ENCODE results near the gene MRPL17. TPM values are rescaled to one million over a fixed set of nuclear protein-coding genes. Genes with fewer than 3 reads are reported as not detected.

Gene MRPL17
- polyA plus RNA-seq, 1 donor (not counting 4 experiments of a cell fraction or from before 2014, with no cell fraction given): 96.3 TPM

- Histone ChIP-seq H3K4me1 (ENCODE audit: control insufficient read depth, extremely low read depth, insufficient read depth, low read length) (no peaks in the 10 kb centered on the region), H3K36me3 (ENCODE audit: control insufficient read depth in 2 of 2, extremely low read depth in 1 of 2, insufficient read depth in 2 of 2, low read length in 2 of 2) (no peaks in the 10 kb centered on the region), H3K27ac (ENCODE audit: control insufficient read depth, insufficient read depth, low read length) (no peak overlapping the region), H4K20me1 (ENCODE audit: control insufficient read depth, extremely low read depth, insufficient read depth, low read length) (no peaks in the 10 kb centered on the region), H3K79me2 (ENCODE audit: control insufficient read depth, insufficient read depth, low read length) (no peaks in the 10 kb centered on the region), H3K9ac (ENCODE audit: control insufficient read depth, extremely low read depth, insufficient read depth, low read length) (no peak overlapping the region), H3K4me3 (ENCODE audit: control insufficient read depth in 2 of 3, extremely low read depth in 1 of 3, insufficient read depth in 2 of 3, low read depth in 1 of 3, low read length in 3 of 3) (no peak overlapping the region), H3K4me2 (ENCODE audit: control insufficient read depth, extremely low read depth, insufficient read depth, low read depth, low read length) (no peak overlapping the region), H3K27me3 (ENCODE audit: control insufficient read depth, extremely low read depth, insufficient read depth, low read length) (peaks cover 12% of the 10 kb centered on the region), H3K9me3 (ENCODE audit: control insufficient read depth, low read depth, low read length) (no peaks in the 10 kb centered on the region), H2AFZ (ENCODE audit: control insufficient read depth, low read length) (no peak overlapping the region), H3K9me1 (ENCODE audit: control insufficient read depth, extremely low read depth, insufficient read depth, low read length) (no peaks in the 10 kb centered on the region)
- no peak for FAIRE-seq
- TF ChIP-seq CTCF (optimal IDR thresholded peaks at IDR 0.05 in 1 of 3, IDR thresholded peaks at IDR 0.05 in 1 of 3, conservative IDR thresholded peaks at IDR 0.05 in 1 of 3; ENCODE audit: extremely low read depth in 1 of 3, insufficient read depth in 2 of 3, low read length in 3 of 3): no peak
- TF ChIP-seq EZH2 (IDR thresholded peaks at IDR 0.05; ENCODE audit: low read length): no peak
- DNase-seq (ENCODE audit: low read depth, low spot score): no peak
- dilution Hi-C loops (cut with MboI; ENCODE audit: extremely low pct_ligation_motif_present, low sequenced_read_pairs): no loop called here
These were observed 36.6 kb downstream of the MRPL17 start for GRCh38 chr11:6646576-6646917.

DNA sequence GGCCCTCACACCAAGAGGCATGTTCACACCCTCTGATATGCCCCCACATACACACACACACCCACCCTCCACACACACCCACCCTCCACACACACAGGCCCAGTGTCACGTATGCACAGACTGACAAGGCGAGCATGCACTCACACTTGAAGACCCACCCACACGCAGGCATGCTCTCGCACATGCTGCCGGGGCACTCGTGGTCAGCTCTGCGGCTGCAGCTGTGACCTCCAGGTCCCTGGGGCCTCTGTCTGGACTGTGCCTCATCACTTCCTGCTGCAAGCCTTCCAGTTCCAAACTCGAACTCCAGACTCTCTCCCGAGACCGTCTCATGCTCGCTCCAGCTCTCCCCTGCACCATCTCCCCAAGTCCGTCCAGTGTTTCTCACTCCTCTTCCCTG is 37.1 kb downstream of the MRPL17 start:
- DNase-seq (ENCODE audit: low read depth, low spot score): no peak
- no peaks in the 10 kb centered on the region for H3K9me3 ChIP-seq (ENCODE audit: control insufficient read depth, low read depth, low read length)
- no peaks in the 10 kb centered on the region for H3K9me1 ChIP-seq (ENCODE audit: control insufficient read depth, extremely low read depth, insufficient read depth, low read length)
- H3K4me2 ChIP-seq (ENCODE audit: control insufficient read depth, extremely low read depth, insufficient read depth, low read depth, low read length): no peak overlapping the region
- FAIRE-seq: no peak
- no peaks in the 10 kb centered on the region for H3K4me1 ChIP-seq (ENCODE audit: control insufficient read depth, extremely low read depth, insufficient read depth, low read length)
- H3K27ac ChIP-seq (ENCODE audit: control insufficient read depth, insufficient read depth, low read length): no peak overlapping the region
- no peak overlapping the region for H3K9ac ChIP-seq (ENCODE audit: control insufficient read depth, extremely low read depth, insufficient read depth, low read length)
- H3K36me3 ChIP-seq (ENCODE audit: control insufficient read depth in 2 of 2, extremely low read depth in 1 of 2, insufficient read depth in 2 of 2, low read length in 2 of 2): no peaks in the 10 kb centered on the region
- no peak overlapping the region for H3K4me3 ChIP-seq (ENCODE audit: control insufficient read depth in 2 of 3, extremely low read depth in 1 of 3, insufficient read depth in 2 of 3, low read depth in 1 of 3, low read length in 3 of 3)
- dilution Hi-C loops (cut with MboI; ENCODE audit: extremely low pct_ligation_motif_present, low sequenced_read_pairs): no loop called here
- no peaks in the 10 kb centered on the region for H3K79me2 ChIP-seq (ENCODE audit: control insufficient read depth, insufficient read depth, low read length)
- no peak overlapping the region for H2AFZ ChIP-seq (ENCODE audit: control insufficient read depth, low read length)
- TF ChIP-seq EZH2 (IDR thresholded peaks at IDR 0.05; ENCODE audit: low read length) (no peak), CTCF (optimal IDR thresholded peaks at IDR 0.05 in 1 of 3, IDR thresholded peaks at IDR 0.05 in 1 of 3, conservative IDR thresholded peaks at IDR 0.05 in 1 of 3; ENCODE audit: extremely low read depth in 1 of 3, insufficient read depth in 2 of 3, low read length in 3 of 3) (no peak)
- H3K27me3 ChIP-seq (ENCODE audit: control insufficient read depth, extremely low read depth, insufficient read depth, low read length): peaks cover 12% of the 10 kb centered on the region
- no peaks in the 10 kb centered on the region for H4K20me1 ChIP-seq (ENCODE audit: control insufficient read depth, extremely low read depth, insufficient read depth, low read length)

Measured in keratinocyte (primary cell).